DOHH2 (cell line): ENCODE results near the gene HDAC8.

ENCODE experiments used
- CTCF ChIP-seq: fragments of 200-600 bp; sonication (generic); IDR thresholded peaks from one replicate; pipeline ENCODE4 v1.5.1; 2014; ENCODE audit warnings: antibody characterized with exemption, mild to moderate bottlenecking, low read depth, low read length; ENCODE audit not compliant: poor library complexity, severe bottlenecking
- EZH2phosphoT487 ChIP-seq: fragments of 200-600 bp; sonication (generic); IDR thresholded peaks from 2 replicates; pipeline ENCODE4 v1.6.1; 2017; ENCODE audit warnings: borderline replicate concordance, mild to moderate bottlenecking, antibody characterized with exemption, low read length, moderate library complexity, mixed read lengths

- TF ChIP-seq CTCF (peak; percentile 27), EZH2phosphoT487 (no peak)
Observed at GRCh38 chrX:72609313-72609712, 36.7 kb upstream of the HDAC8 start.
